HEK293T (cell line): ENCODE results near the gene SUPT3H.

Experiments
- BHLHE40 ChIP-seq: fragments of 450-650 bp; IDR thresholded peaks from 2 replicates; pipeline ENCODE4 v1.6.1; 2016; ENCODE audit warnings: mild to moderate bottlenecking, moderate library complexity, borderline replicate concordance
- ELF4 ChIP-seq: fragments of 450-650 bp; IDR thresholded peaks from 2 replicates; pipeline ENCODE4 v1.6.1; 2017; ENCODE audit warnings: antibody characterized with exemption
- FOXM1 ChIP-seq: fragments of 450-650 bp; IDR thresholded peaks from 2 replicates; pipeline ENCODE4 v1.6.1; 2017; ENCODE audit warnings: mild to moderate bottlenecking, borderline replicate concordance
- HDGF ChIP-seq: fragments of 450-650 bp; IDR thresholded peaks from 2 replicates; pipeline ENCODE4 v1.6.1; 2017; ENCODE audit warnings: antibody characterized with exemption, borderline replicate concordance
- L3MBTL2 ChIP-seq: fragments of 450-650 bp; conservative IDR thresholded peaks from 2 replicates; pipeline ENCODE4 v1.6.1; 2016; ENCODE audit warnings: mild to moderate bottlenecking
- SP1 ChIP-seq: fragments of 450-650 bp; IDR thresholded peaks from 2 replicates; pipeline ENCODE4 v1.6.1; 2017
- SUZ12 ChIP-seq: fragments of 450-650 bp; IDR thresholded peaks from 2 replicates; pipeline ENCODE4 v1.6.1; 2016; ENCODE audit warnings: mild to moderate bottlenecking
- TARDBP ChIP-seq: fragments of 450-650 bp; IDR thresholded peaks from 2 replicates; pipeline ENCODE4 v1.6.1; 2016

GRCh38 chr6:44972709-44973108 lies 405.0 kb downstream of the SUPT3H start:
- TF ChIP-seq SP1, result no peak
- TF ChIP-seq SUZ12, result no peak
- no peak for TF ChIP-seq HDGF
- TF ChIP-seq FOXM1, result no peak
- TF ChIP-seq TARDBP, result no peak
- TF ChIP-seq L3MBTL2, result no peak
- no peak for TF ChIP-seq BHLHE40
- no peak for TF ChIP-seq ELF4
